ENCODE data around the gene PIM1.
"Not testable (repeated sequence)": the region's sequence is repeated elsewhere in the genome, so short reads cannot be mapped to it uniquely, and the experiment has no call there.

PIM1 gene

DNA sequence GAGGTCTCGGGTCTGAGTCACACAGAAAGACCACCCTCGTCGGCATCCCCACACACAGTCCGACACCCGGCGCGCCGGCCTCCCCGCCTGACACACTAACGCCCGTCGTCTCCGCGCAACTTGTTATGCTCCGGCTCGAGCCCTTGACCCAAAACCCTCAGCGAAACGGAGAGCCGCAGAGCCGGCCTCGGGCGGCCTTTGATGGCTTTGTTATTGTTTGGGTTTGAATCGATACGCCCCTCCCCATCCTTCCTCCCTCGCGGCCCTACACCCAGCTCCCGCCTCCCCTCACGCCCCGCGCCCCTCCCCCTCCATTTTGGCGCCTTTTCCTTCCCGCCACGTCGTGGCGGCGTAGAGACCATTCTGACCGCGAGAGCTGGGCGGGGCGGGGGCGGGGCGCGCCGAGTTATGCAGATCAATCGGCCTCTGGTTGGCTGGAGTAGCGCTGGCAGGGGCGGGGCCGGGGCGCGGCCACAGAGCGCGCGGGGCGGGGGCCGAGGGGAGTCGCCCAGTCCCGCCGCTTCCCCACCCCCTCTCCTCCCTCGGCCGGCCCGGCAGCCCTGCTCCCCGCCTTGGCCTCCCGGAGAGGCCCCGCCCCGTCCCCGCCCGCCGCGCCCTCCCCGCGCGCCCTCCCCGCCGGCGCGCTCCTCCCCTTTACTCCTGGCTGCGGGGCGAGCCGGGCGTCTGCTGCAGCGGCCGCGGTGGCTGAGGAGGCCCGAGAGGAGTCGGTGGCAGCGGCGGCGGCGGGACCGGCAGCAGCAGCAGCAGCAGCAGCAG lies at the start of gene PIM1:
Gene PIM1 (plus strand): TSS at position 657 of the 777 bp plus-strand sequence. CDS start 424 bp downstream, outside the sequence.
- DNase-seq = peak; percentile 98

DNA sequence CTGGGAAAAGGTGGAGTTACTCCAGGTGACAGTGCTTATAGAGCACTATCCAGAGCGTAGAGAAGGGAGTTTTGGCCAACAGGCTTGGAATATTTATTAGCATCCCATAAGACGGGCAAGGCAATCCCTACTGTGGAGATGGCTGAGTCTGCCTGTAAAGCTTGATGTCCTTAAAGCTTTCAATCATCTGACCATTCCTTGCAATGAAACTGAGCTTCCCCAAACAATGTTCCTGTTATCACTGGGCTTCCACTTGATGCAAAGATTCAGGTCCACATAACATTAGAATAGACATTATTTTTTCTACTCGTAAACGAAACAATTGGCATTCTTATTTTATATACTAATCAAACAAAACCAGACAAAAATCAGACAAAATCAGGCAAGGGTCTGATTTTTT lies 48.4 kb upstream of the PIM1 start:
- DNase-seq = no peak

DNA sequence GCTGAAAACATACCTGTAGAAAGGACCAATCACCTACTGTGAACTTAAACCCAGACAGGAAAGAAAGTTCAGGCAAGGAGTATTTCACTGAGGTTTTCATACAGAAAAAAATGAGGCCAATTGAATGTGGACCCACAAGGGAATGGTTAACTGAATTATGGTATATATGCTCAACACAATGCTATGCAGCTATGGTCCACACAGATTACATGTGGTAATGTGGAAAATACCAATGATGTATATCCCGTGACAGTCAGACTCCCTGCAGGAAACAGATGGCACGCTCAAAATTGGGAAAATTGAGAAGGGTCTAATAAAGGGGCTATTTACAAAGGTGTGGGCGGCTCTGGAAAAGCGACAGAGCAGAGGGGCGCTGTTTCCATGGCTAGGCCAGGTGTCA lies 47.1 kb upstream of the PIM1 start:
- DNase-seq = peak; percentile 71

DNA sequence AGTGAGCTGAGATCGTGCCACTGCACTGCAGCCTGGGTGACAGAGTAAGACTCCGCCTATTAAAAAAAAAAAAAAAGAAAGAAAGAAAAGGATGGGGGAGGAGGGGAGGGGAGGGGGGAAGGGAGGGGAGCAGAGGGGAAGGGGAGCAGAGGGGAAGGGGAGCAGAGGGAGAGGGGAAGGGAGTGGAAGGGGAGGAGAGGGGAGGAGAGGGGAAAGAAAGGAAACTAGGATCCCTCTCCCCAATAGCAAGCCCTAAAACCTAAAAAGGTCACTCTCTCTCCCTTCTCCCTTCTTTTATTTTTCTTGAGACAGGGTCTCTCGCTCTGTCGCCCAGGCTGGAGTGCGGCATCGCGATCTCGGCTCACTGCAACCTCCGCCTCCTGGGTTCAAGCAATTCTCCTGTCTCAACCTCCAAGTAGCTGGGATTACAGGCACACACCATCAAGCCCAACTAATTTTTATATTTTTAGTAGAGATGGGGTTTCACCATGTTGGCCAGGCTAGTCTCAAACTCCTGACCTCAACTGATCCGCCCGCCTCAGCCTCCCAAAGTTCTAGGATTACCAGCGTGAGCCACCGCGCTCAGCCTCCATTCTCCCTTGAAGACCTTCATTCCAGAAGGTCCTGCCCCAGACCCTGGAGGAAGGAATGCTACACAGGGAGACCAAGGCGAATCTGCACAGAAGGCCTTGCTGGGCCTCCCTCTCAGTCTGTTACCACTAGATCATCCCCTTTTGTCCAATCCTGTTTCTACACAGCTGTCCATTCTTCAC lies 45.8 kb upstream of the PIM1 start:
- DNase-seq = no peak

DNA sequence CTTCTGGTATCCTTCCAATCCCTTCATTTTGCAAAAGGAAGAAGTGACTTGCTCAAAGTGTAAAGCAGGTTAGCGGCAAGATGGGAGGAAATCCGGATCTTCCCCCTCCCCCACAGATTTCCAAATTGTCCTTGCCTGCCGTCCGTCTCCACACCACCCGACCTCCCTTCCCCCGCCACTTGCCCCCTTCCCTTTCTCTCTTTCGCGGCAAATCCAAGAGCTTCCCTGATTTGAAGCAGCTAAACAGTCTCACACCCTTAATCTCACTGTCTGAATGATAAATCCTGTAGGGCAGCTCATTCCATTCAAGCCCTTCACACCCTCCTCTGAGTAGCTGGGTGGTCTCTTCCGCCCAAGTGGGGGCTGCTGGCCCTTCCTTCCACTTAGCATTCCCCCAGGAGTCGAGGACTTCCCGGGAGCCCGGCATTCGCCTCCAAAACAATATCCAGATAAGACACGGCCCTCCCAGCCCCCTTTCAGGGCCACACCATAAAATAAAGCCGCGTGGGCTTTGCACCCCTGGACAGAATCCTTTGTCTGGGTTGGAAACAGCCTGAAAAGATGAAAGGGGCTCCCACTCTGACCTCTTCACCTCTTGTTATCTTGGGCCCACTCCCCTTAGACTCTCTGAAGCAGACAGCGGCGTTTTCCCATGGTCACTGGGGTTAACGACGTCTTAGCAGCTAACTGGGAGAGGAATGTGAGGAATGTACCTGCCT lies 44.0 kb upstream of the PIM1 start:
- DNase-seq = no peak

DNA sequence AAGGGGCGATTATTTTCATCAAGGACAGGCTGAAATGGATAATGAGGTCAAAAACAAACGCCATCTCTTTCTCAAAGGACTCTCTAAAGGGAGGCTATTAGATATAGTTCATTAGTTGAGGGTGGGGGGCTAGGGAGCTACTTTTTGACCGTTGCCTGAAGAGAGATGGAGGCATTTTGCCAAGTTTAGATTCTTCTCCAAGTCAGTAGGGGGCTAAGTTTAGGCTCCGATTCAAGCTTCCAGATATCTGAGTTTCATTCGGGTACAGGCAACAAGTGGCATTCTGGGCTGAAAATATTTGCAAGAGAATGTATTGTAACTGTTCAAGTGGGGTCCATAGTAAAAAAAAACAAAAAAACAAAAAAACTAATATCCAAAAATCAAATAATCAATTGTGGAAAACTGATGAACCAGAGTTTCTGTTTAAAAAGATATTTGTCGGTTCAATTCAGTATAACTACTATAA lies 43.4 kb upstream of the PIM1 start:
- DNase-seq = no peak

DNA sequence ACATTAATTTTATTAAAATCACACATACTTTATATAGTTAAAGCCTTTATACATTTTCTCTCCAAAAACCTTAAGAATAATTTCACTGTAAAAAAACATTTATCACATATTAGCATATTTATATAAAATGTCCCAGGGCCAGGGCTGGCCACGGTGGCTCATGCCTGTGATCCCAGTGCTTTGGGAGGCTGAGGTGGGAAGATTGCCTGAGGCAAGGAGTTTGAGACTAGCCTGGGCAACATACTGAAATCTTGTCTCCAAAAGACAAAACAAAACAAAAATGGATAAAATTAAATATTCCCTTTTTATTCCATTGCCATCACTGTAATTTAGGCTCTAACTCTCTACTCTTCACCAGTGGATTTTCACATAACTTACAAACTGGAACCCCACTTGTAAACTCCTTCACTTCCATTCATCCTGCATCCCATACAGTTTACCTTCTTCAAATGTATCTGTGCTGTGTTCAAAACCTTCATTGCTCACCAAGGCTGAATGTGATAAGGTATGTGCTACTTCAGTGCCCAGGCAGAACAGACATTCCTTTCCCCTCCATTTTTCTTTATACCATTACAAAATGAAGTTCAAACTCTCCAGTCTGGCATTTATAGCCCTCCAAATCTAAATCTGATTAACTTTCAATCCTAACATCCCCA lies 42.9 kb upstream of the PIM1 start:
- no peak for DNase-seq

DNA sequence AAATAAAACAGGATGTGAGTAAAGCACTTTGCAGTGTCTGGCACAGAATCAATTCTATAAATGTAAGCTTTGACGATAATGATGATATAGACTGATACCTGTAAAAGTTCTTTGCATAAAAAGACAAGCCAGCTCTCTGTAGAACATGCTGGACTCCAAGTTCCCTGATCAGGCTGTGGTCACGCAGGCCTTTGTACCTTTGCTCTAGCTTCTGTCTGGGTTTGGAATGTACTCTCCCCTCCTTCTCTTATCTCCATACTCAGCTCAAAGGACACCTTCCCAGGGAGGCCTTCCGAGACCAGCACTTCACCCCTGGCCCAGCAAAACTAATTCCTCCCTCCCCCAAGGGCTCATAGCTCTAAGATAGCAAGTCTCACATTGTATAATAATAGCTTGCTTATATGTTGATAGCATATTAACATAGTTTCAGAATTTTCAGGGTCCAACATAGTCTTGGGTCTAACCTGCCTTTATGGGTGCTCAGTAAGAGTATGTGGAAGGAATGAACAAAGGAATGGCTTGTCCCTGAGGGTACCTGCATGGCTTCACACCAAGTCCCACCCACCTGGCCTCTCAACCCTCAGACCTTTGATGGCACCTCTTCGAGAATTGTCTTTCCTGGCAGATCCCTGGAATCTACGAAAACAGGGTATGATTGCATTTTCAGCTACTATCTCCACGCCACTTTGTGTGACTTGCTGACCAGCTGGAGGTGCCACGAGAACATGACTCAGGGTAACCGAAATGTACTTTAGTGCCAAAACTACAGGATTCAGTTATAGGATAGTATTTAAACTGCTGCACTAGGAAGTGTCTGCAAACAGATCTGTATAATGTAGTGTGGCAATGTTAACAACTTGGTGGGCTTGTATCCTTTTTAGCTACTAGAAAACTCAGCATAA lies 41.7 kb upstream of the PIM1 start:
- no peak for DNase-seq

DNA sequence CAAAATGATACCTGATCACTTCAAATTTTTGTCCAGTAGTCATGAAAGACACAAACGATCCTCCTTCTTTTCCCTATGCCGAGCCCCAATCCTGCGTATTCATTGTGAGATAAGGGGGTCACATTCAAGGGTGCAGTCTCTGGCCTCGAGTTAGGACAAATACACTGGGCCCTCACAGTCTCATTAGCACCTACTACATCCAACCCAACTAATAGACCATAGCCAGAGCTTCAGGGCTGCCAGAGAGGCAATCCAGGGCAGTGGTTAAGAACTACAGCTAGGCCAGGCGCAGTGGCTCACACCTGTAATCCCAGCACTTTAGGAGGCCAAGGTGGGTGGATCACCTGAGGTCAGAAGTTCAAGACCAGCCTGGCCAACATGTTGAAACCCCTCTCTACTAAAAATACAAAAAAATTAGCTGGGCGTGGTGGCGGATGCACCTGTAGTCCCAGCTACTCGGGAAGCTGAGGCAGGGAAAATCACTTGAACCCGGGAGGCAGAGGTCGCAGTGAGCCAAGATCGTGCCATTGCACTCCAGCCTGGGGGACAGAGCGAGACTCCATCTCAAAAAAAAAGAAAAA lies 41.0 kb upstream of the PIM1 start:
- DNase-seq = not testable (repeated sequence)

DNA sequence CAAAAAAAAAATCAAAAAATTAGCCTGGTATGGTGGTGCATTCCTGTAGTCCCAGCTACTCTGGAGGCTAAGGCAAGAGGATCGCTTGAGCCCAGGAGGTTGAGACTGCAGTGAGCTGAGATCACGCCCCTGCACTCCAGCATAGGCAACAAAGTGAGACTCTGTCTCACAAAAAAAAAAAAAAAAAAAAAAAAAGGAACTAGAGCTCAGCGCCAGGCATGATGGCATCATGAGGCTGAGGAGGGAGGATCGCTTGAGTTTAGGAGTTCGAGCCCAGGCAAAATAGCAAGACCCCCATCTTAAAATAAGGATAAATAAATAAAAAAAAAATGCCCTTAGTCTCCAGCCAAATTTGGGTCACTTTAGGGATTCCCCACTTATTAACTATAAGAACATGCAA lies 40.4 kb upstream of the PIM1 start:
- DNase-seq = no peak

DNA sequence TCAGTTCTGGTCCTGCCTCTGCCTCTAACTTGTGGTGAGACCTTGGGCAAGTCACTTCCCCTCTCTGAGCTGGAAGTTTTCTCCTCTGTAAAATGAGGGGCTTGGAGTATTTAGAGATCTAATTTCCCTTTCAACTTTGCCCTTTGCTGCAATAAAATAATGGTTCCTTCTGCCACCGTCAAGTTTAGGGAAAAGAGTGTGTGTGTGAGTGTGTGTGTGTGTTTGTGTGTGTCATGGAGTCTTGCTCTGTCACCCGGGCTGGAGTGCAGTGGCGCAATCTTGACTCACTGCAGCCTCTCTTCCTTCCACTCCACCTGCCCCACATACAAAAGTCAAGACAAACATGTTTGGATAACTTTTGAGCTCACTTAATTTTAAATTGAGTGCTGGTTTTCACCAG lies 39.2 kb upstream of the PIM1 start:
- no peak for DNase-seq

DNA sequence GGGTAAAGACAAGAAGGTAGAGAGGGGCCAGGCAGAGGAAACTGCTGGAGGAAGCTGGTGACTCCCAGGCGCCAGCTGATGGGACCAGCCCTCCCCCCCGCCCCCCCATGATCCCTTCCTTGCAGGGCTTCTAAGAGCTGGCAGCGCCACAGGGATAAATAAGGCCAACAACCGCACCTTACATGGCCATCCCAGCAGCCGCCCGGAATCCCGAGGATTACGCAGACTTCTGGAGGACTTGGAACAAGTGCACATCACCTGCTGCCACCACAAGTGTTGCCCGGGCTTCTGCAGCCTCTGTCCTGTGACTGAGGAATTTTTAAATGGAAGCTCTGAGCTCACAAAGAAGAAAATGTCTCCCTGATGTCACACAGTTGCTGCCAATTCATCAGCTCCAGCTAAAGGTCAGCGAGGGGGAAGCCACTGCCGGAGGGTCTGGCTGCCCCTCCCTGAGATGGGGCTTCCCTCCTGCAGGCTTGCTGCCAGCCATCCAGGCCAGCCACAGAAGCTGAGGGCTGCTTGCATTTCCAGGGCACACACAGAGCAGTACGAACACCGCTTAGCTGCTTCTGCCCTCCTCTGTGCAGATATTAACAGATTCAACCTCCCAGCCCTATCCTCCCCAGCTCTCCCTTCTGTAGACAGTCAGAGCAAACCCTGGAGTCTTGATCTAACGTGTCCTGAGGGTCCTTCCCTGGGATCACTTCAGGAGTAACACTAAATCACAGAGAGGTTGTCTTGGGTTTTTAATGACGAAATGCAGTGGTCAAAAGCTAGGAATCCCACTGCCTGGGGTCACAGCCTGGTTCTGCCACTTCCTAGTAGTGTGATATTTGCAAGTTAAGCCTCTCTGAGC lies 38.6 kb upstream of the PIM1 start:
- no peak for DNase-seq

DNA sequence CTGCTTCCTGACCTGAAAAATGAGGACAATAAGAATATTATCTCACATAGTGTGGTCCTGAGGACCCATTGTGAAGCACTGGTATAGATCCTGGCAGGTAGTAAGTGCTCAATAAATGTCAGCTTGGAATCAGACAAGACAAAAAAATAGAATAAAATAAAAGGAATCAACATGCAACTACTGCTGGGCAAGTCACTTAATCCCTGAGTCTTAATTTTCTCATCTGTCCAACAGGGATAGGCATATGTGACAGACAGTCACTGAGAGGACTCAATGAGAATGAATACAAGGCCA lies 38.0 kb upstream of the PIM1 start:
- no peak for DNase-seq

DNA sequence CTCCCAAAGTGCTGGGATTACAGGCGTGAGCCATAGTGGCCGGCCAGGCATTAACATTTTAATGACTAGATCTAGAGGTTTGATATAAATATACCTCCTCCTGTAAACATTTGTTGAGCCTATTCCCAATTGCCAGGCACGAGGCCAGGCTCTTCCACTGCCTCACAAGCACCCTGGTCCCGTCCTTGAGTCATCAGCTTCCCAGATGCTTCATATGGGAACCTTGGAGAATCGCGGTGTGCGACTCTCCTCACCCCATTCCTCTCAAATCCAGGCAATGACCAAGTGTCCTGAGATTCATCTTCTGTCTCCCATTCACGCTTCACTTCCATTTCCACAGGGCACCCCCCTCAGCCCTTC lies 35.9 kb upstream of the PIM1 start:
- DNase-seq = no peak

DNA sequence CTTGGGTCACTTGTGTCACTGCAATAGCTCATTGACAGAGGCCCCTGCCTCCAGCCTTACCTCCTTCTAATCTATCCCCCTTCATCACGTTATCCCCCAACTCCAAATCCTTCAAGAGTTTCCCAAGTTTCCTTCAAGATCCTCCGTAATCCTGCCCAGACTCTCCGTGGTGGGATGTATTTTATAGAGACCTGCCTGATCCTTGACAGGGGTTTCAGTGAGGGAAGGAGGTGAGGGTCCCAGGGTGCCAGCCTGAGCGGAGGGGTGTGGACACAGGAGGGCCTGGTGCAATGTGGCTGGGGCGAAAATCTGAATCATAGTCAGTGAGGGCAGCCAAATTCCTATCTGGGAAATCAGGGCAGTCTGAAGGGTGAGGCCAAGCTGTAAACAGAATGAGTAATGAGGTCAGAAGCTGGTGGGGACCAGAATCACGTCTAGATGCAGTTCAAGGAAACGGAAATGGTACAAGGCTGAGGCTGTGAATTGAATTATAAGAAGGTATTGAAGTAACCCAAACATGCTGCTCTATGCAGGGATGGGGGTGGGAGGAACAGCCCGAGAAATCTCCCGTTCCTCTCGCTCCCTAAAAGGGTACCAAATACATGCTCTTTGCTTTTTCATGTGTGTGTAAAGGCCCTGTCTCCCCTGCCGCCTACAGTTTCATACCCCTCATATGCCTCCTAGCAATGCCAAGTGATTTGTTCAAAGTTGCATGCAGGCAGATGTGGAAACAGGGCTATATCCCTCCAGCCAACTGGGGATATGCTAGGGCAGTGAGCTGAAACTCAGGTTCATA lies 35.4 kb upstream of the PIM1 start:
- DNase-seq = peak; percentile 72

DNA sequence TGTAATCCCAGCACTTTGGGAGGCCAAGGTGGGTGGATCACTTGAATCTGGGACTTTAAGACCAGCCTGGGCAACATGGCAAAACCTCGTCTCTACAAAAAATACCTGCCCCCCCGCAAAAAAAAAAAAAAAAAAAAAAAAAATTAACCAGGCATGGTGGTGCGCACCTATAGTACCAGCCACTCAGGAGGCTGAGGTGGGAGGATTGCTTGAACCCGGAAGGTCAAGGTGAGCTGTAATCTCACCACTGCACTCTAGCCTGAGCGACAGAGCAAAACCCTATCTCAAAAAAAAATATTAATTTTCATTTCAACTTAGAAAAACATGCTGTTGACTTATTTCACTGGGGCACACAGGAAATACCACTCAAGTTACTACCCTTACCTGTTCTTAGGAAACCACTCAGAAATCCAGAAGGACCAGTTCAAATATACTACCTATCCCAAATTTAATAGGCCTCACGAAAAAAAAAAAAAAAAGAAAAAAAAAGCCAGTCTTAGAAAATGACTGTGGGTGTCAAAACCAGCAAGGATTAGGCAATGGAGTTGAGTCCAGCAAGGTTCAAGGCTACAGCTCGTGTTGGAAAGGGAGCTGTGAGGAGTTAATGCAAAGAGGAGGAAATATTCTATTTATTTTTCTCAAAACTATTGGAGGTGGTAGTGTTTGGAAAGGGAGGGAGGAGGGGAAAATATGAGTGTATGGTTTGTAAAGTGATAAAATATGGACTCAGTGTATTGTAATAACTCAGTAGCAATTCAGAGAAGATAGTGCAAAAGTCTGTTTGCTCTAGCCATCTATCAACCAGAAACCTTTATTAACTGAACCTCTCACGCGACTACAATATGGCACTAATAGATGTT lies 33.9 kb upstream of the PIM1 start:
- no peak for DNase-seq

DNA sequence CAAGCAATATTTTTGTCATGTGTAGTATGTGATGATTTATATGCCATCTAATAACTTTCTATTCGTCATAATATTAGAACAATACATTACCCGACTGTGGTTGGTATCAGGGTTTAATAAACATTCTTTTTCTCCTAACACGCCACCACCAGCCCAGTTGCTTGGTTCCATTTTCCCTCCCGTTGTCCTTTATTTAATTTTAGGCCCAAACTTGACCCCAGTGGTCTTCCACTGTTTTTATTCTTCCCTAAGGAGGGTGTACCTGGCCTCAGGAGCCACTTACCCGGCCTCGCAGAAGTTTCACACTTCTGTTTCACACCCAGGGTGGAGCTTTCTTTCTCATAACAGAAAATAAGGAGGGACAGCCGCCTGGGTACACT lies 33.1 kb upstream of the PIM1 start:
- DNase-seq = no peak

DNA sequence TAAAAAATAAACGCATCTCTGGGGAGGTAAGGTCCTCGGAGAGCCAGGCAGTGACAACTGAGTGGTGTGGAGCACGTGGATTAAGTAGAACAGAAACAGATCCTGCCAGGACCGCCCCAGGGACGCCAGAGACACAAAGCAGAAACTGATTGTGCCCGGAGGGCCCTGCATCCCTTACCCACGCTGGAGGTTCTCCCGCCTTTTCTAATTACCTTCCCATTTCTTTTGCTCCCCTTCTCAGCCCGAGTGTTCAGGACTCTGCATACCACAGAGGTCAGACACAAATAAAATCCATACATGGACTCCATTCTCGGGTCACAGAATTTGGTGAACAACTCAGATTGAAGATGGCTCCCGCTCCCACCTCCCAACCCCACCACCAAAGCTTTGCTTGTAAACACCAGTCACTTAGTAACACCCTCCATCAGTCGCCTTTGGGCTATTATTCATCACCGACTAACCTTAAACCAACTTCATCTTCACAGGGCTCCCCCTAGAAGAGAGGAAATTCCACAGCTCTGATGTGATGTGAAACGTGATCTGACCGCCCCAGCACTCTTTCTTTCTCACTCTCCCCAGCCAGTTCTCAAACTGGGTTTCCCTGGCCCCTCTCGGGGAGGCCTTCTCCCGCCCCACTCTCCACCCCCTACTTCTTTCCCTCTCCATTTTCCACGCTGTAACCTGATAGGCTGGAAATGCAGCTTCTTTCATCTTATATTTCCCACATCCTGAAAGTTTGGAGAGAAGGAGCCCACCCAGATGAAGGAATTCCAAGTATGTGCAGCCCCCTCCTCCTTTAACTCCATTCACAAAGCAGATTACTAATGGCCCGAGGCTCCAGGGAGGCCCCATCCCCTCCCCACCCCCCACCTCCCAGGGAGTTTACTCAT lies 32.5 kb upstream of the PIM1 start:
- DNase-seq = peak; percentile 95

Measured in amniotic stem cell (primary cell).